Neuronal stem cell (in vitro differentiated cells): ENCODE results near the gene COLEC12.

Source experiments
- DNase-seq: peaks from one replicate; pipeline ENCODE4 v3.0.0-alpha.2; 2013; ENCODE audit warnings: low spot score
- H2AFZ ChIP-seq: one replicate; pipeline ENCODE4 v1.6.1; 2013; ENCODE audit warnings: mild to moderate bottlenecking, low read length, inconsistent platforms
- H2AK5ac ChIP-seq: 2 replicates; pipeline ENCODE4 v1.6.1; 2013; ENCODE audit warnings: low read depth, mild to moderate bottlenecking, inconsistent platforms, low read length, moderate library complexity, mixed read lengths
- H2BK120ac ChIP-seq: 2 replicates; pipeline ENCODE4 v1.6.1; 2013; ENCODE audit warnings: low read depth, mild to moderate bottlenecking, inconsistent platforms, low read length, moderate library complexity, mixed read lengths
- H2BK12ac ChIP-seq: one replicate; pipeline ENCODE4 v1.6.1; 2013; ENCODE audit warnings: low read length, inconsistent platforms
- H2BK15ac ChIP-seq: 2 replicates; pipeline ENCODE4 v1.6.1; 2013; ENCODE audit warnings: mild to moderate bottlenecking, low read length, inconsistent platforms, mixed read lengths
- H2BK5ac ChIP-seq: one replicate; pipeline ENCODE4 v1.6.1; 2013; ENCODE audit warnings: inconsistent platforms, mild to moderate bottlenecking, low read length, moderate library complexity
- H3K14ac ChIP-seq: one replicate; pipeline ENCODE4 v1.6.1; 2013; ENCODE audit warnings: low read length, inconsistent platforms
- H3K18ac ChIP-seq: 2 replicates; pipeline ENCODE4 v1.6.1; 2013; ENCODE audit warnings: low read length, inconsistent platforms
- H3K23ac ChIP-seq: 2 replicates; pipeline ENCODE4 v1.6.1; 2013; ENCODE audit warnings: low read depth, mild to moderate bottlenecking, mixed read lengths, low read length, inconsistent platforms; ENCODE audit not compliant: poor library complexity
- H3K27ac ChIP-seq: replicated peaks from 3 replicates; pipeline ENCODE4 v1.5.1; 2013; ENCODE audit warnings: low read length, inconsistent platforms
- H3K27me3 ChIP-seq, 3 experiments: 2 replicates each; pipeline ENCODE4 v1.6.1; 2013; ENCODE audit warnings: low read length in 3 of 3, mild to moderate bottlenecking in 2 of 3, inconsistent platforms in 1 of 3, low read depth in 1 of 3, mixed read lengths in 1 of 3, moderate library complexity in 1 of 3; ENCODE audit not compliant: control insufficient read depth in 3 of 3, insufficient read depth in 3 of 3
- H3K36me3 ChIP-seq, 2 donors: replicated peaks in 1 of 2; 2 replicates each; pipeline ENCODE4 v1.6.1; 2013; ENCODE audit warnings: low read length in 2 of 2; ENCODE audit not compliant: control insufficient read depth in 2 of 2, insufficient read depth in 2 of 2
- H3K4ac ChIP-seq: 2 replicates; pipeline ENCODE4 v1.6.1; 2013; ENCODE audit warnings: inconsistent platforms, mild to moderate bottlenecking, low read length, moderate library complexity
- H3K4me1 ChIP-seq, 2 donors: 1 replicate in 1 of 2; 2 replicates in 1 of 2; pipeline ENCODE4 v1.6.1; 2013; ENCODE audit warnings: low read length in 2 of 2, low read depth in 1 of 2; ENCODE audit not compliant: control insufficient read depth in 2 of 2, insufficient read depth in 1 of 2
- H3K4me2 ChIP-seq: one replicate; pipeline ENCODE4 v1.6.1; 2013; ENCODE audit warnings: mild to moderate bottlenecking, low read length, inconsistent platforms; ENCODE audit not compliant: insufficient read depth, poor library complexity, severe bottlenecking
- H3K4me3 ChIP-seq, 2 donors: 2 replicates each; pipeline ENCODE4 v1.5.1; 2013; ENCODE audit warnings: low read length in 2 of 2, mild to moderate bottlenecking in 2 of 2, inconsistent platforms in 1 of 2, moderate library complexity in 1 of 2
- H3K79me1 ChIP-seq: one replicate; pipeline ENCODE4 v1.6.1; 2013; ENCODE audit warnings: low read depth, mild to moderate bottlenecking, inconsistent platforms, low read length, moderate library complexity
- H3K9ac ChIP-seq: one replicate; pipeline ENCODE4 v1.6.1; 2013; ENCODE audit warnings: mild to moderate bottlenecking, low read depth, low read length, inconsistent platforms; ENCODE audit not compliant: poor library complexity
- H3K9me3 ChIP-seq, 2 donors: replicated peaks in 1 of 2; 2 replicates each; pipeline versions ENCODE3 to v1.6.1; 2013; ENCODE audit warnings: low read length in 2 of 2, mild to moderate bottlenecking in 2 of 2, inconsistent platforms in 1 of 2, low read depth in 1 of 2, mixed read lengths in 1 of 2, moderate library complexity in 1 of 2; ENCODE audit not compliant: control insufficient read depth in 2 of 2, insufficient read depth in 1 of 2
- H4K8ac ChIP-seq: one replicate; pipeline ENCODE4 v1.6.1; 2013; ENCODE audit warnings: low read depth, mild to moderate bottlenecking, inconsistent platforms, low read length, moderate library complexity
- H4K91ac ChIP-seq: one replicate; pipeline ENCODE4 v1.6.1; 2013; ENCODE audit warnings: low read length, low read depth, mild to moderate bottlenecking, inconsistent platforms; ENCODE audit not compliant: poor library complexity
- WGBS, 2 donors: extraction: QIAGEN DNeasy Blood & Tissue Kit; methylation state at CpG; one replicate each; pipeline ENCODE4 v1.1.7; 2013; ENCODE audit warnings: missing lambda C conversion rate in 2 of 2, mixed read lengths in 1 of 2; ENCODE audit not compliant: insufficient read length in 2 of 2, insufficient replicate concordance in 1 of 2; ENCODE audit errors: extremely low coverage in 2 of 2; 5-methylcytosine and 5-hydroxymethylcytosine counted together

COLEC12 gene

GRCh38 chr18:323253-323622 is 177.3 kb downstream of the COLEC12 start:
- Histone ChIP-seq H2AK5ac (no peak overlapping the region), H4K8ac (no peak overlapping the region), H3K4me3 (no peak overlapping the region), H3K9me3 (no peaks in the 10 kb centered on the region), H3K27me3 (no peaks in the 10 kb centered on the region), H3K18ac (no peak overlapping the region), H2BK12ac (no peak overlapping the region), H3K4me1 (no peaks in the 10 kb centered on the region), H2BK15ac (no peak overlapping the region), H3K23ac (no peak overlapping the region), H3K14ac (no peak overlapping the region), H2BK120ac (no peak overlapping the region), H3K4me2 (no peak overlapping the region), H3K9ac (no peak overlapping the region), H3K79me1 (no peaks in the 10 kb centered on the region), H2AFZ (no peak overlapping the region), H3K36me3 (no peaks in the 10 kb centered on the region), H3K27ac (no peak overlapping the region), H3K4ac (no peak overlapping the region), H2BK5ac (no peak overlapping the region), H4K91ac (no peak overlapping the region)
- DNase-seq: no peak
- WGBS, 2 donors: no CpG with 5 or more reads among the region's 2 CpGs

- Histone ChIP-seq H4K91ac (no peak overlapping the region), H3K4me1 (no peaks in the 10 kb centered on the region), H2BK5ac (no peak overlapping the region), H3K14ac (no peak overlapping the region), H3K4me2 (no peak overlapping the region), H2AK5ac (no peak overlapping the region), H4K8ac (no peak overlapping the region), H3K27ac (no peak overlapping the region), H3K36me3 (no peaks in the 10 kb centered on the region), H3K23ac (no peak overlapping the region), H2BK15ac (no peak overlapping the region), H2BK120ac (no peak overlapping the region), H3K9me3 (no peaks in the 10 kb centered on the region), H2BK12ac (no peak overlapping the region), H3K18ac (no peak overlapping the region), H2AFZ (no peak overlapping the region), H3K4ac (no peak overlapping the region), H3K4me3 (no peak overlapping the region), H3K27me3 (no peaks in the 10 kb centered on the region), H3K9ac (no peak overlapping the region), H3K79me1 (no peaks in the 10 kb centered on the region)
- no CpG with 5 or more reads among the region's 5 CpGs for WGBS, 2 donors
- DNase-seq: no peak
Measured at GRCh38 chr18:321865-322467, 178.5 kb downstream of the COLEC12 start.

GRCh38 chr18:320155-320554 is 180.3 kb downstream of the COLEC12 start:
- H2BK12ac ChIP-seq: no peak overlapping the region
- H3K27ac ChIP-seq: no peak overlapping the region
- no peak overlapping the region for H3K9ac ChIP-seq
- H3K4me3 ChIP-seq: no peak overlapping the region
- no peak overlapping the region for H2BK15ac ChIP-seq
- H3K4ac ChIP-seq: no peak overlapping the region
- no peak overlapping the region for H3K4me2 ChIP-seq
- no peaks in the 10 kb centered on the region for H3K79me1 ChIP-seq
- no peak overlapping the region for H2BK5ac ChIP-seq
- H3K4me1 ChIP-seq: no peaks in the 10 kb centered on the region
- no peak overlapping the region for H4K8ac ChIP-seq
- H2AK5ac ChIP-seq: no peak overlapping the region
- no peak overlapping the region for H3K18ac ChIP-seq
- no peak for DNase-seq
- no peak overlapping the region for H3K23ac ChIP-seq
- no peak overlapping the region for H2BK120ac ChIP-seq
- no peaks in the 10 kb centered on the region for H3K36me3 ChIP-seq
- H4K91ac ChIP-seq: no peak overlapping the region
- H3K9me3 ChIP-seq: no peaks in the 10 kb centered on the region
- H2AFZ ChIP-seq: no peak overlapping the region
- H3K14ac ChIP-seq: no peak overlapping the region
- H3K27me3 ChIP-seq: no peaks in the 10 kb centered on the region
- WGBS, 2 donors: no CpG with 5 or more reads among the region's 1 CpG

DNA sequence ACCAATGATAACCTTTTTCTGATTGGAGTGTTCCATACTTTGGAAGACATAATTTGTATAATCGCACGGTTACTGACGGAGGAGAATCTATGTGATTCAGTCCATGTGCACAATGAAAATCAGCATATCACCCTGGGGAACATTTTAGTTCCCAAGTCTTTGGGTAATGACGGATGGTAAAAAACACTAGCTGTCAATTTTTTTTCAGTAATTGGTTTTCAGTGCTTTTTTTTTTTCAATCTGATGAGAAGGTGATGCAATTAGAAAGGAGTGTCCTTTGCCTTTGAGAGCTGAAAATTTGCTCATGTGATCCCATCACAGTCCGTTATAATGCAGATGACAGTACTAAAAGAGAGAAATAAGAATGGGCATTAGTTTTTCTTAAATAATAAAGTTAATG is 180.8 kb downstream of the COLEC12 start:
- Histone ChIP-seq H3K27me3 (no peaks in the 10 kb centered on the region), H3K4me1 (no peaks in the 10 kb centered on the region), H3K14ac (no peak overlapping the region), H3K9ac (no peak overlapping the region), H3K36me3 (no peaks in the 10 kb centered on the region), H3K23ac (no peak overlapping the region), H3K18ac (no peak overlapping the region), H2BK120ac (no peak overlapping the region), H2BK12ac (no peak overlapping the region), H2BK15ac (no peak overlapping the region), H4K91ac (no peak overlapping the region), H4K8ac (no peak overlapping the region), H2AFZ (no peak overlapping the region), H3K27ac (no peak overlapping the region), H2BK5ac (no peak overlapping the region), H3K4ac (no peak overlapping the region), H2AK5ac (no peak overlapping the region), H3K9me3 (no peaks in the 10 kb centered on the region), H3K79me1 (no peaks in the 10 kb centered on the region), H3K4me3 (no peak overlapping the region), H3K4me2 (no peak overlapping the region)
- no CpG with 5 or more reads among the region's 5 CpGs for WGBS, 2 donors
- no peak for DNase-seq
